NCI-H82 (cell line): ENCODE results near the gene TRMT10A.
A peak's percentile ranks its signal among the peaks of the same experiment; 100 is the strongest.
"Not testable (repeated sequence)": the region's sequence is repeated elsewhere in the genome, so short reads cannot be mapped to it uniquely, and the experiment has no call there.

Experiments used
- DNase-seq: peaks from one replicate; lab custom pipeline; 2025; lab: John Stamatoyannopoulos, UW

Gene TRMT10A

DNA sequence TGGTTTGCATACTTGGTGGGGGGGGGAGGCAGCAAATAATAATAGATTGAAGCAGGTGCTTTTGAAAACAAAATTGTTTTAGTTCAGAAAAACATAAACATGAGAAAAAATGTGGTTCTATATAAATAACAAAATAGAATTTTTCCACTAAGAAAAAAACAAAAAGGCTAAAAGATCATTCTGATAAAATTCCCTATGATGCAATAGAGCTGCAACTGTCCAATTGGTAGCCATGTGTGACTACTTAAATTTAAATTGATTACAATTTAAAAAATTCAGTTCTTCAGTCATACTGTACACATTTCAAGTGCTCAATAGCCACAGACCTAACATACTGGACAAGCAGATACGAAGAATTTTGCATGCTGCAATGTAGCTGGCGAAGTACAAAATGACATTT is 11.0 kb downstream of the TRMT10A start:
- DNase-seq = no peak

DNA sequence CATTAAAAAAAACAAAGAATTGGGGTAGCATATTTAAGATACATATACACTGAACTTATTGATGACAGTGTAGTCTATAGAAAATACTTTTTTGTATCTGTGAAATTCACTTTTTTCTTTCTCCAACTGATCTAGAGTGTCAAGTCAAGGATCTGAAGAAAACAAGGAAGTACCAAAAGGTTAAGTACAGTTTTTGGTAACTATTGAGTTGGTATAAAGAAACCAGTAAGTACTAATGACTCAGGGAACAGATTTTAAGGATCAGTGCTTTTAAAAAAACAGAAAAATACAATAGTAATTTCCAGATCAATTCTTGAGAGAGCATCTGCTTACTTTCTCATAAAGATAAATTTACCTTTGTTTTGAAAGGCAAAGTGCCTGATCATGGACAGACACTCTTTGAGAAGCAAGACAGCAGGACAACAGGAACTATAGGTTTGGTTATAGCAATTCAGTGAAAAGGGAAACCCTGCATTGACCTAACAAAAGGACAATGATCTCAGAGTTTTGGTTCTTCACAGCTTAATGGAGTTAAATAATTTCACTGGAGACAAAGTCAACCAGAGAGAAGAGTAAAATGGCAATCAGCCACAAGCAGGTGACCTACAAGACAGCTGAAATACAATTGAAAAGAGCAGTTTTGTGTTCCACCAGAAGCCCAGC is 23.4 kb downstream of the TRMT10A start:
- DNase-seq = no peak

DNA sequence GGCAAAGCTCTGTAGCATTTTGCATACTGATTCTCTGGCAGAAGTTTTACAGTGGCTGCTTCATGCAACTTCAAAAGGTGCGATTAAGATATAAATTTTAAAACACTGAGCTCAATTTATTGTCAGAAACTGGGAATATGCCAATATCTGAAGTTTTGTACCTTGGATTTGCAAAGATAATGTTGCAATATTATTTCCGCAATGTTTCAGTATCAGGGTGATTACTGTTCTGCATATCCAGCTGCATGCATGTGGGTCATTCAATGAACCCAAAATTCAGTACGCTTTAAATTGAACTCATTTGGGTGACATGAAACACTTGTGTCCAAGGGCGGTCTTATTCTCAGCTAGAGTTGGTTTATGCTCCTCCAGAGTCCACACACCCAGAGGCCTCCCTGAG is 26.2 kb downstream of the TRMT10A start:
- DNase-seq = no peak

DNA sequence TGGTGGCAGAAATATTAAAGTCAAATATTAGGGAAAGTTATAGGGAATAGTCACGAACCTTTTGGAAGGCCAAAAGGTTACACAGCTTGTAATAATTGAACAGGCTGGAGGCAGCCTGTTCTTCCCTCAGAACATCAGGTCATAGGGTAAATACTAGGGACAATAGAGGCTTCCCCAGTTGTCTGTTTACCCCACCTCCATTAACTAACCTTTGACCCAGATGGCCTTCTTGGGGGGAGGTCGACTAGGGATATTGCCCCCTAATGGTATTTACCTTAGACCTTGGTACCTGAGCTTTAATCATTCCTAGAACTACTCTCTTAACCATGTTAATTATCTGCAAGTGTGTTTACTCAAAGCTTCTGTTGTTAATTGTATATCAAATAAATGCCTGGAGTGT is 27.0 kb downstream of the TRMT10A start:
- DNase-seq = no peak

DNA sequence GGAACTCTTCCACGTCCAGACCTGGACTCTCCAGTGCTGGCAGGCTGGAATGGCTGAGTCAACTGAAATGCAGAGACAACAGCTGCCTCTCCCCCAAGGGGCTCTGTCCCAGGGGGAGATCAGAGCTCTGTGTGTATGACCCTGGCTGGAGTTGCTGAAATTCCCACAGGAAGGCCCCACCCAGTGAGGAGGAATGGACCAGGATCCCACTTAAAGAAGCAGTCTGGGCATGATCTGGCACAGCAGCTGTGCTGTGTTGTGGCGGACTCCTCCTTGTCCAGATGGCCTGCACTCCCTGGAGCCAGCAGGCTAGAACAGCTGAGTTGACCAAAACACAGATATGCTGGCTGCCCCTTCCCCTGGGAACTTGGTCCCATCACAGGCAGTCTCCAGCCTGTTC is 27.6 kb downstream of the TRMT10A start:
- DNase-seq = peak; percentile 65

DNA sequence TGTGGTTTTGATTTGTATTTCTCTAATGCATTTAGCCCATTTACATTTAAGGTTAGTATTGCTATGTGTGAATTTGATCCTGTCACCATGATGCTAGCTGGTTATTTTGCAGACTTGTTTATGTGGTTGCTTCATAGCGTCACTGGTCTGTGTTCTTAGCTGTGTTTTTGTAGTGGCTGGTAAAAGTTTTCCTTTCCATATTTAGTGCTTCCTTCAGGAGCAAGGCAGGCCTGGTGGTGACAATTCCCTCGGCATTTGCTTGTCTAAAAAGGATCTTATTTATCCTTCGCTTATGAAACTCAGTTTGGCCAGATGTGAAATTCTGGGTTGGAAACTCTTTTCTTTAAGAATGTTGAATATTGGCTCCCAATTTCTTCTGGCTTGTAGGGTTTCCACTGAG is 29.1 kb downstream of the TRMT10A start:
- DNase-seq = not testable (repeated sequence)

DNA sequence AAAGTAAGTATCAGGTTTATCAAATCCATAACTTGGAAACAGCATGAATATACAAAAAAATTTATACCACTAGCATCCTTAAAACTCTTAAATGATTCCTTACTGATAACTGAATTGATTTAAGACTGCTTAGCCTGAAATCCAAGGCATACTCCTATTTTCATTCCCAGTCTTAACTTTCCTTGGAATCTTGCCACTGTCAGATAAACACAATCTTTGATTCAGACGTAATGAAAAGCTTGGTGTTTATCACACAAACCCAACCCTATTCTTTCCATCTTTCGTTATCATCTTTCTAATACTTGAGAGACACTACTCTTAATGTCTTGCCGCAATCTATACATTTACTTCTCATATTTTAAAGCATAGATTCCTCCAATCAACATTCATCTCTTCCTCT is 33.9 kb downstream of the TRMT10A start:
- no peak for DNase-seq

DNA sequence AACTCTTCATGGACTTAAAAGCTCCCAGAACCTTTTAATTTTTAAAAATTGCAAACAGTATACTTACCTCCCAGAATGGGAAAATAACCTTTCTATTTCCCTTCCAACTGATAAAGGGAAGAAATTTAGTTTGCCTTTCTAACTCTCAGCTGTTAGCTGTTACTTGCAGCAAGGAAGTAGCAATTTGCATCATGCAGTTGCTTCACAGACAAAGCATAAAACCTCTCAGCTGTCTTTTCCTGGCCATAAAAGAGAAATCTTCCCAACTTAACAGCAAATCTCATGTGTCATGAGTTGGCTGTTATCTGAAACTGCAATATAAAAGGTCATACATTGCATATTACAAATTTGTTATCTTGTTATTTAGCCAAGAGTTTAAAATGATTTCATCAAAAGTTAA is 34.6 kb downstream of the TRMT10A start:
- no peak for DNase-seq

DNA sequence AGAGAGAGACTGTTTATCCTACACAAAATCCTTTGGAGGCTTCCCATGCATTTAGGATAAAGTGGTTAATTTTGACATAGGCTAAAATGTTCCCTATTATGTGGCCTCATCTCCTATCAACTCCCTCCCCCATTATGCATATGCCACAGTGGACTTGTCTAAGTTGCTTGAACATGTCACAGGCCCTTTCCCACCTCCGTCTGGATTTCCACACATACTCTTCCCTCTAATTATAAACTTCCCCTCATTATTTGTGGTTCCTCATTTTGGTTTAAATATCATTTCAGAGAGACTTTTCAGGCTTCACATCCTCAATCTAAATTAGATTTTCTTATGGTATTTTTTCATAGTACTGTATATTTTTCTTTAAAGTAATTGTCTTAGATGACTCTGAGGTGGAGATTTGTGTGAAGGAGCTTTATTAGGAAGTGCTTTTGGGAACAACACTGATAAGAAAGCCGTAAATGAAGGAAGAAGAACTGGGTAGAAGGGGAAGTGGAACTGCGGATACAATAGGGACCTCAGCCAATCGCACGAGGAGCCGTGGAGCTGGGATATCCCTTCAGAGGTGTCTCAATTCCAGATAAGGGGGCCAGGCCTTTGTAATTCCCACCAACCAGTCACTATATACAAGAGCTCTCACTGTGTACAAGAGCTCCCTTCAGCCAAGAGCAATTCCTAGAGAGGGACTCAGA is 45.1 kb downstream of the TRMT10A start:
- no peak for DNase-seq

DNA sequence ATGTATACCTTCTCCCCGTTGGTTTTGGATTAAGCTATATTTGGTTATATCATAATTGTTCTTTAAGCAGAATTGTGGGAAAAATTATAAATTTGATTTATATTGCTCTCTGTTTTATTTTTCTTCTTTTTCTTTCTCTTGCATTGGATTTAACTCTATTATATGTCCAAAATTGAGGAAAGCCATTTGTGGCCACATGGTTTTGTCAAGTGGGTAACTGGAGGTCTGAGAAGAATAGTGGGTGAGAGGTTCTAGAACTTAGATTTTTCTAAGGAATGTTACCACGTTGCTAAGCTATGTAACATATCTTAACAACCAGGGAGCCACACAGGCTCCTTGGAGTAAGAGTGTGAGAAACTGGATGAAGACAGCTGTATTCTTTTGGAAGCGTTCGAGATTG is 53.1 kb downstream of the TRMT10A start, which contains the start of gene C4orf17:
Gene C4orf17 (plus strand): TSS at position 301 of the 400 bp plus-strand sequence. CDS start 2,061 bp downstream, outside the sequence.
- DNase-seq = no peak

DNA sequence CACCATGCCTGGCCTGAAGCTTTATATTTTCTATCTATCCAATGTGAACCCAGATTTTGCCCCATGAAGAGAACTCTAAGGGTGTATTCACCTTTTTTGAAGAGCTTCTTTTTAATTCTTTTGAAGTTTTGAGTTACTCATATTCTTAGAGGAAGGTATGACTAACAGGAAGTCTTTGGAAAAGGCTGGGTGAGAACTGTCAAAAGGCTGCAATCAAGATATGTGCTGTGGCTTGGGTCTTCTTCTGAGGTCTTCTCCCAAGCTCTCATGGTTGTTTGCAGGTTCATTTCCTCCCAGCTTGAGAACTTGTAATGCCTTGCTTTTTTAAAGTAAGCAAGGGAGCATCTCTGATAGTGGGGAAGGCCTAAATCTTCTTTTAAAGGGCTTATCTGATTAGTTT is 56.1 kb downstream of the TRMT10A start:
- DNase-seq = peak; percentile 69

DNA sequence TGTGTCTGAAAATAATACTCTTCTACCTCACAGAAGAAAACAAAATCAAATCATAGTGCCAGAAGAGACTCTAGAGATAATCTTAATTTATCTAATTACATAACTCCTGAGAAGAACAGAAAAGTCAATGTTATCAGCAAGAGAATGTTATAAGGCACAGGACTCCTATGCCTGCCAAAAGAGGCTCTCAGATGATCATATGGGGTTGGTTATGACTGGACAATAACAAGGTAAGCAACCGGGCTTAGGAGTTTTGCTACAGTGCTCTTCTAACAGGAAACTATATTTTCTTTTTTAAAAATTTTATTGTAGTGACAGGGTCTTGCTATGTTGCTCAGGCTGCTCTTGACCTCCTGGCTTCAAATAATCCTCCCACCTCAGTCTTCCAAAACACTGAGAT is 56.5 kb downstream of the TRMT10A start:
- DNase-seq = no peak

DNA sequence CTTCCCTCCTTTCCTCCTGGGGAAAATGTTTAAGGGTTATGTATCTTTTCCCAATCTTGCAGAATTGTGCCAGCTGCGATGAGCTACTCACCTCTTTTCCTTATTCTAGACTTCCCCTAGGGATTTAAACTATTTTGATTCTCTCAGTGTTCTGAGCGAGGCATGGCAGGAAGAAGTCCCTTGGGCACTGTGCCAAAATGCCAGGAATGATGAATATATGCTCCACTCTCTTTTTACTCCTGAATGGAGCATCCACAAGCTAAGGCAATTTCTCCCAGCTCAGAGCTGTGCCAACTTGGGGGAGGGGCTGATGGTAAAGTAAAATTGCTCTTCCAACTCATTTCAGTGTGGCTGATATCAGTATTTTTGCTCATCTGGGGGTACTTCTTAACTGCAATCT is 57.1 kb downstream of the TRMT10A start:
- DNase-seq = peak; percentile 74

DNA sequence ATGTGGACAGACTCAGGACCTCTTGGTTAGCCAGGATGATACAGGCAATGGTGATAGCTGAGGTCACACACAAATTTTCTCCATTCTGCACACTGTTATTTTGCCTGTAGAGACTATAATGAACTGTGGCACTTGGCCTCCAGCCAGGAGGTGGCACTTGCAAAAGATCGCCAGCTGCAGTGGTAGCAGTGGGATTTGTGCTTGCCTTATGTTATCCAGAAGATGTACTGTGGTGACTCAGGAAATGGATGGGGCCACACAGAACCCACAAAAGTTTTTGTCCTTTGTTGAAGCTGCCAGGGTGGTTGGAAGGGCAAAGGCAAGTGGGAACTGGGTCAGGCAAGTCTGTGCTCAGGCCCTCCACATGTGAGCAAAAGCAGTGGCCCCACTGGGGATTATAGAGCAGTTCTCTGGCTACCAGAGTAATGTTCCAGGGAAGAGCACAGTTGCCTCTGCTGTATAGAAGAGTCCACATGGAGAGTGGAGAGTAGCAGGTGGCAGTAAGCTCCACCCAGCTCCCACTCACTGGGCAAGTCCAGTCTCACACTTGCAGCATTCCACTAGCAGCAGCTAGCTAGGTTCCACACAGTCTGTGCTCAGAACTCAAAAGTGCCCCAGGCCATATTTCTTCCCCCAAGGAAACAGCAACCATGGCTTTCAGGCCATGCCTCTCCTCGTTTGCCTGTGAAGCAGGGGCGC is 58.9 kb downstream of the TRMT10A start:
- no peak for DNase-seq
